GM23338 (cell line): Measurements from ENCODE around the gene BORCS8. TPM values are rescaled to one million over a fixed set of nuclear protein-coding genes. Genes with fewer than 3 reads are reported as not detected.

Experiments used
- ATAC-seq: fragments of 200-7000 bp; cut with Tn5 transposase; 3 replicates; pipeline ENCODE4 v1.9.1; 2020
- DNase-seq: peaks from one replicate; pipeline ENCODE4 v3.0.0-alpha.2; 2015; ENCODE audit warnings: low spot score
- H2AFZ ChIP-seq: fragments of 200-600 bp; sonication (generic); 2 replicates; pipeline ENCODE4 v1.8.0; 2016; ENCODE audit warnings: antibody characterized with exemption, mild to moderate bottlenecking, moderate library complexity
- H3F3A ChIP-seq: fragments of 200-600 bp; sonication (generic); replicated peaks from 2 replicates; pipeline ENCODE4 v1.8.0; 2017; ENCODE audit warnings: antibody characterized with exemption, mixed run types, low read depth
- H3K27ac ChIP-seq: fragments of 200-600 bp; sonication (generic); 2 replicates; pipeline ENCODE4 v1.6.1; 2016; ENCODE audit warnings: low read depth
- H3K27me3 ChIP-seq: fragments of 200-600 bp; sonication (generic); 2 replicates; pipeline ENCODE4 v1.8.0; 2016; ENCODE audit warnings: mild to moderate bottlenecking, mixed run types, moderate library complexity; ENCODE audit not compliant: insufficient read depth
- H3K36me3 ChIP-seq: fragments of 200-600 bp; sonication (generic); 2 replicates; pipeline ENCODE4 v1.8.0; 2016; ENCODE audit warnings: mild to moderate bottlenecking; ENCODE audit not compliant: insufficient read depth
- H3K4me1 ChIP-seq: fragments of 200-600 bp; sonication (generic); 2 replicates; pipeline ENCODE4 v1.8.0; 2016; ENCODE audit warnings: mild to moderate bottlenecking, moderate library complexity; ENCODE audit not compliant: insufficient read depth
- H3K4me2 ChIP-seq: fragments of 200-600 bp; sonication (generic); 2 replicates; pipeline ENCODE4 v1.7.1; 2017; ENCODE audit warnings: mixed run types
- H3K4me3 ChIP-seq: fragments of 200-600 bp; sonication (generic); 2 replicates; pipeline ENCODE4 v1.6.1; 2016; ENCODE audit warnings: mixed run types
- H3K79me2 ChIP-seq: fragments of 200-600 bp; sonication (generic); replicated peaks from 2 replicates; pipeline ENCODE4 v1.8.0; 2017; ENCODE audit warnings: mild to moderate bottlenecking; ENCODE audit not compliant: insufficient read depth
- H3K9me2 ChIP-seq: fragments of 200-600 bp; sonication (generic); 2 replicates; pipeline ENCODE4 v1.8.0; 2017; ENCODE audit not compliant: insufficient read depth
- H4K20me1 ChIP-seq: fragments of 200-600 bp; sonication (generic); replicated peaks from 2 replicates; pipeline ENCODE4 v1.8.0; 2017; ENCODE audit warnings: mild to moderate bottlenecking; ENCODE audit not compliant: insufficient read depth
- H3K27ac Mint-ChIP-seq: 2 replicates; pipeline ENCODE4 v1.8.0; 2020; ENCODE audit warnings: inconsistent platforms, mild to moderate bottlenecking, moderate library complexity, mixed read lengths
- H3K27me3 Mint-ChIP-seq: 3 replicates; pipeline ENCODE4 v1.8.0; 2022; ENCODE audit warnings: low read depth, mild to moderate bottlenecking, moderate library complexity, mixed read lengths, inconsistent platforms; ENCODE audit not compliant: insufficient read depth, poor library complexity
- H3K36me3 Mint-ChIP-seq: 3 replicates; pipeline ENCODE4 v1.8.0; 2021; ENCODE audit warnings: low read depth, mild to moderate bottlenecking, inconsistent platforms, moderate library complexity, mixed read lengths
- H3K4me1 Mint-ChIP-seq: 3 replicates; pipeline ENCODE4 v1.8.0; 2020; ENCODE audit warnings: mild to moderate bottlenecking, inconsistent platforms, mixed read lengths
- H3K4me3 Mint-ChIP-seq: 3 replicates; pipeline ENCODE4 v1.8.0; 2021; ENCODE audit warnings: moderate library complexity, mild to moderate bottlenecking, inconsistent platforms, mixed read lengths
- H3K9me3 Mint-ChIP-seq: 3 replicates; pipeline ENCODE4 v1.8.0; 2020; ENCODE audit warnings: moderate library complexity, mild to moderate bottlenecking, inconsistent platforms, mixed read lengths
- CREB1 ChIP-seq: fragments of 250-450 bp; sonication (Bioruptor Pico); IDR thresholded peaks from 2 replicates; pipeline ENCODE4 v1.5.0; 2020; ENCODE audit warnings: low read depth, mild to moderate bottlenecking, moderate library complexity
- CTCF ChIP-seq, 2 experiments: fragments of 200-600 bp in 1 of 2; sonication (generic) in 1 of 2; conservative IDR thresholded peaks; 2 replicates each; pipeline versions ENCODE4 v1.5.1 to v1.6.1; 2016 to 2017; ENCODE audit warnings: antibody characterized with exemption in 2 of 2, low read depth in 2 of 2, mild to moderate bottlenecking in 2 of 2, moderate library complexity in 1 of 2
- EZH2 ChIP-seq: fragments of 200-600 bp; sonication (generic); IDR thresholded peaks from one replicate; pipeline ENCODE4 v1.8.0; 2017; ENCODE audit warnings: antibody characterized with exemption, mild to moderate bottlenecking, low read depth; ENCODE audit not compliant: unreplicated experiment
- JUNB ChIP-seq: IDR thresholded peaks from one replicate; pipeline ENCODE4 v1.6.1; 2016; ENCODE audit warnings: antibody characterized with exemption; ENCODE audit not compliant: unreplicated experiment
- POLR2AphosphoS5 ChIP-seq: IDR thresholded peaks from 2 replicates; pipeline ENCODE4 v1.6.1; 2016; ENCODE audit warnings: antibody characterized with exemption, low read depth
- ZNF114 ChIP-seq: fragments of 250-450 bp; sonication (Bioruptor Pico); IDR thresholded peaks from 2 replicates; pipeline ENCODE4 v1.5.0; 2020; ENCODE audit warnings: mild to moderate bottlenecking, moderate library complexity
- polyA plus RNA-seq: library from polyadenylated mRNA; unstranded; fragments of >200 nt; fragmentation: Nextera tagmentation; extraction: Ambion mirVana; gene quantifications from 2 replicates; pipeline ENCODE4 v1.2.1, GENCODE V29; 2016
- total RNA-seq: library from RNA; depleted of rRNA; stranded (reverse); fragments of >200 nt; shearing (Covaris generic); gene quantifications from 2 replicates; pipeline ENCODE4 v1.2.3, GENCODE V29; 2014
- TF ChIP-seq, protein P1 (sequence below): IDR thresholded peaks from one replicate; pipeline ENCODE4 v1.6.1; 2018; ENCODE audit warnings: antibody characterized with exemption; ENCODE audit not compliant: unreplicated experiment

The BORCS8 gene
- total and polyA plus RNA-seq, 2 experiments from 2014 or later, result 15.1 to 18.8 TPM

- Histone ChIP-seq H3K27me3 (peaks cover 15% of the 10 kb centered on the region), H3F3A (peaks cover 12% of the 10 kb centered on the region), H3K9me2 (no peaks in the 10 kb centered on the region), H4K20me1 (no peaks in the 10 kb centered on the region), H3K4me3 (no peak overlapping the region), H3K4me2 (no peak overlapping the region), H3K36me3 (no peaks in the 10 kb centered on the region), H3K79me2 (no peaks in the 10 kb centered on the region), H3K4me1 (peaks cover 5% of the 10 kb centered on the region; the same call in 1 of the 2 replicates), H2AFZ (no peak overlapping the region), H3K27ac (no peak overlapping the region)
- Mint-ChIP-seq H3K27me3 (peaks cover 28% of the 10 kb centered on the region), H3K4me1 (peaks cover 3% of the 10 kb centered on the region), H3K27ac (no peak overlapping the region), H3K36me3 (no peaks in the 10 kb centered on the region), H3K9me3 (peaks cover 3% of the 10 kb centered on the region; the same call in 2 of the 3 replicates), H3K4me3 (no peak overlapping the region)
- ATAC-seq (no peak), DNase-seq (no peak)
- TF ChIP-seq POLR2AphosphoS5 (no peak), JUNB (no peak), EZH2 (no peak)
Measured at GRCh38 chr19:19226204-19226603, 34.3 kb upstream of the BORCS8 start.

DNA sequence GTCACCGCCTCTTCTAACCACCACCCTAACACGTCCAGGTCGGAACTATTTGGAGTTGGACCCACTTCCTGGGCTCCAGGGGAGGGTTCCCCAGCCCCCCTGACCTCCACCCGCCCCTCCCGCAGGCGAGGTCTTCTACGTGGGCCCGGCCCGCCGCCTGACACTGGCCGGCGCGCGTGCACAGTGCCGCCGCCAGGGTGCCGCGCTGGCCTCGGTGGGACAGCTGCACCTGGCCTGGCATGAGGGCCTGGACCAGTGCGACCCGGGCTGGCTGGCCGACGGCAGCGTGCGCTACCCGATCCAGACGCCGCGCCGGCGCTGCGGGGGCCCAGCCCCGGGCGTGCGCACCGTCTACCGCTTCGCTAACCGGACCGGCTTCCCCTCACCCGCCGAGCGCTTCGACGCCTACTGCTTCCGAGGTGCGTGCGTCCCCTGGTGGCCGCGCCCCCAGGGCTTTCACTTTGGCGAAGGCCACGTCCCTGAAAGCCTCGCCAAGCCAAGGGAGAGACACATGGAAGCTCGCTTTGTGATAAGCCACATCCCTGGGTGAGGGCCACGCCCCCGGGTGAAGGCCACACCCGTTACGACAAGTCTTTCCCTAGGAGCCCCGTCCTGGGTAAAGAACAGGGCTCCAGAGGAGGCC is 33.0 kb upstream of the BORCS8 start:
- no peaks in the 10 kb centered on the region for H3K9me2 ChIP-seq
- H3K4me1 ChIP-seq, result peaks cover 5% of the 10 kb centered on the region; the same call in 1 of the 2 replicates
- Mint-ChIP-seq H3K27me3 (peaks cover 25% of the 10 kb centered on the region), H3K4me3 (peak overlapping the region; percentile 70), H3K4me1 (peaks cover 3% of the 10 kb centered on the region), H3K27ac (no peak overlapping the region), H3K36me3 (no peaks in the 10 kb centered on the region), H3K9me3 (peaks cover 3% of the 10 kb centered on the region; the same call in 2 of the 3 replicates)
- peaks cover 15% of the 10 kb centered on the region for H3K27me3 ChIP-seq
- H3K79me2 ChIP-seq, result no peaks in the 10 kb centered on the region
- DNase-seq, result peak; percentile 96
- peak overlapping the region; percentile 58 for H3K4me3 ChIP-seq
- H2AFZ ChIP-seq, result peak overlapping the region; percentile 95
- peak; percentile 70 to 95 for TF ChIP-seq CTCF (conservative IDR thresholded peaks at IDR 0.05; ENCODE audit: low read depth in 2 of 2)
- TF ChIP-seq, protein P1, sequence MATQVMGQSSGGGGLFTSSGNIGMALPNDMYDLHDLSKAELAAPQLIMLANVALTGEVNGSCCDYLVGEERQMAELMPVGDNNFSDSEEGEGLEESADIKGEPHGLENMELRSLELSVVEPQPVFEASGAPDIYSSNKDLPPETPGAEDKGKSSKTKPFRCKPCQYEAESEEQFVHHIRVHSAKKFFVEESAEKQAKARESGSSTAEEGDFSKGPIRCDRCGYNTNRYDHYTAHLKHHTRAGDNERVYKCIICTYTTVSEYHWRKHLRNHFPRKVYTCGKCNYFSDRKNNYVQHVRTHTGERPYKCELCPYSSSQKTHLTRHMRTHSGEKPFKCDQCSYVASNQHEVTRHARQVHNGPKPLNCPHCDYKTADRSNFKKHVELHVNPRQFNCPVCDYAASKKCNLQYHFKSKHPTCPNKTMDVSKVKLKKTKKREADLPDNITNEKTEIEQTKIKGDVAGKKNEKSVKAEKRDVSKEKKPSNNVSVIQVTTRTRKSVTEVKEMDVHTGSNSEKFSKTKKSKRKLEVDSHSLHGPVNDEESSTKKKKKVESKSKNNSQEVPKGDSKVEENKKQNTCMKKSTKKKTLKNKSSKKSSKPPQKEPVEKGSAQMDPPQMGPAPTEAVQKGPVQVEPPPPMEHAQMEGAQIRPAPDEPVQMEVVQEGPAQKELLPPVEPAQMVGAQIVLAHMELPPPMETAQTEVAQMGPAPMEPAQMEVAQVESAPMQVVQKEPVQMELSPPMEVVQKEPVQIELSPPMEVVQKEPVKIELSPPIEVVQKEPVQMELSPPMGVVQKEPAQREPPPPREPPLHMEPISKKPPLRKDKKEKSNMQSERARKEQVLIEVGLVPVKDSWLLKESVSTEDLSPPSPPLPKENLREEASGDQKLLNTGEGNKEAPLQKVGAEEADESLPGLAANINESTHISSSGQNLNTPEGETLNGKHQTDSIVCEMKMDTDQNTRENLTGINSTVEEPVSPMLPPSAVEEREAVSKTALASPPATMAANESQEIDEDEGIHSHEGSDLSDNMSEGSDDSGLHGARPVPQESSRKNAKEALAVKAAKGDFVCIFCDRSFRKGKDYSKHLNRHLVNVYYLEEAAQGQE, result peak; percentile 4
- TF ChIP-seq CREB1 (CRISPR knock-in tag), result peak; percentile 54; the same call in 1 of the 2 replicates
- TF ChIP-seq ZNF114 (CRISPR knock-in tag), result no peak
- no peak for TF ChIP-seq EZH2
- TF ChIP-seq POLR2AphosphoS5, result peak; percentile 33; the same call in 1 of the 2 replicates
- no peaks in the 10 kb centered on the region for H3K36me3 ChIP-seq
- H3F3A ChIP-seq, result peaks cover 12% of the 10 kb centered on the region
- ATAC-seq, result peak; percentile 93
- H3K4me2 ChIP-seq, result peak overlapping the region; percentile 88
- no peak overlapping the region for H3K27ac ChIP-seq
- no peaks in the 10 kb centered on the region for H4K20me1 ChIP-seq
